ENCODE measurements around the gene CDCA8. TPM values are rescaled to one million over a fixed set of nuclear protein-coding genes. Genes with fewer than 3 reads are reported as not detected.

Gene CDCA8
- total RNA-seq, 1 donor from 2014 or later: 41.2 TPM

GRCh38 chr1:37704966-37705365 lies 12.7 kb downstream of the CDCA8 start:
- peaks cover under 1% of the 10 kb centered on the region for H3K4me1 Mint-ChIP-seq (ENCODE audit: low read depth)
- no peak overlapping the region for H3K4me3 Mint-ChIP-seq (ENCODE audit: low read depth)
- intact Hi-C loops (cut with micrococcal nuclease): no loop called here
- H3K36me3 Mint-ChIP-seq (ENCODE audit: low read depth): peaks cover 83% of the 10 kb centered on the region
- no peak for DNase-seq (ENCODE audit: low spot score)
- no peak overlapping the region for H3K27ac Mint-ChIP-seq
- no peaks in the 10 kb centered on the region for H3K27me3 Mint-ChIP-seq (ENCODE audit: low read depth)
- H3K9me3 Mint-ChIP-seq: no peaks in the 10 kb centered on the region

GRCh38 chr1:37705399-37705798 lies 13.1 kb downstream of the CDCA8 start:
- H3K27me3 Mint-ChIP-seq (ENCODE audit: low read depth): no peaks in the 10 kb centered on the region
- no peak overlapping the region for H3K27ac Mint-ChIP-seq
- peaks cover 82% of the 10 kb centered on the region for H3K36me3 Mint-ChIP-seq (ENCODE audit: low read depth)
- intact Hi-C loops (cut with micrococcal nuclease): no loop called here
- no peak overlapping the region for H3K4me3 Mint-ChIP-seq (ENCODE audit: low read depth)
- H3K4me1 Mint-ChIP-seq (ENCODE audit: low read depth): no peaks in the 10 kb centered on the region
- H3K9me3 Mint-ChIP-seq: no peaks in the 10 kb centered on the region
- DNase-seq (ENCODE audit: low spot score): no peak

- no peaks in the 10 kb centered on the region for H3K27me3 Mint-ChIP-seq (ENCODE audit: low read depth)
Measured at GRCh38 chr1:37708471-37708870, 16.2 kb downstream of the CDCA8 start.

GRCh38 chr1:37714226-37714625 lies 21.9 kb downstream of the CDCA8 start:
- H3K27me3 Mint-ChIP-seq (ENCODE audit: low read depth): no peaks in the 10 kb centered on the region
- peaks cover 11% of the 10 kb centered on the region for H3K36me3 Mint-ChIP-seq (ENCODE audit: low read depth)
- intact Hi-C loops (cut with micrococcal nuclease): no loop called here
- no peaks in the 10 kb centered on the region for H3K9me3 Mint-ChIP-seq
- no peak overlapping the region for H3K27ac Mint-ChIP-seq
- no peak for DNase-seq (ENCODE audit: low spot score)
- H3K4me3 Mint-ChIP-seq (ENCODE audit: low read depth): no peak overlapping the region
- no peaks in the 10 kb centered on the region for H3K4me1 Mint-ChIP-seq (ENCODE audit: low read depth)

More at GRCh38 chr1:37708471-37708870, 16.2 kb downstream of the CDCA8 start:
- Mint-ChIP-seq H3K4me1 (ENCODE audit: low read depth) (no peaks in the 10 kb centered on the region), H3K9me3 (no peaks in the 10 kb centered on the region), H3K27ac (no peak overlapping the region), H3K4me3 (ENCODE audit: low read depth) (no peak overlapping the region), H3K36me3 (ENCODE audit: low read depth) (peaks cover 56% of the 10 kb centered on the region)
- no peak for DNase-seq (ENCODE audit: low spot score)
- intact Hi-C loops (cut with micrococcal nuclease): no loop called here

GRCh38 chr1:37714689-37715088 lies 22.4 kb downstream of the CDCA8 start:
- intact Hi-C loops (cut with micrococcal nuclease): no loop called here
- Mint-ChIP-seq H3K27ac (no peak overlapping the region), H3K36me3 (ENCODE audit: low read depth) (peaks cover 7% of the 10 kb centered on the region)

GRCh38 chr1:37716321-37716720 lies 24.0 kb downstream of the CDCA8 start:
- DNase-seq (ENCODE audit: low spot score): no peak
- intact Hi-C loops (cut with micrococcal nuclease): no loop called here
- Mint-ChIP-seq H3K9me3 (no peaks in the 10 kb centered on the region), H3K4me3 (ENCODE audit: low read depth) (no peak overlapping the region), H3K27me3 (ENCODE audit: low read depth) (no peaks in the 10 kb centered on the region), H3K4me1 (ENCODE audit: low read depth) (no peaks in the 10 kb centered on the region), H3K36me3 (ENCODE audit: low read depth) (no peaks in the 10 kb centered on the region), H3K27ac (no peak overlapping the region)

More at GRCh38 chr1:37714689-37715088, 22.4 kb downstream of the CDCA8 start:
- no peak for DNase-seq (ENCODE audit: low spot score)
- Mint-ChIP-seq H3K27me3 (ENCODE audit: low read depth) (no peaks in the 10 kb centered on the region), H3K4me1 (ENCODE audit: low read depth) (no peaks in the 10 kb centered on the region), H3K4me3 (ENCODE audit: low read depth) (no peak overlapping the region), H3K9me3 (no peaks in the 10 kb centered on the region)

- Mint-ChIP-seq H3K9me3 (no peaks in the 10 kb centered on the region), H3K27ac (no peak overlapping the region), H3K27me3 (ENCODE audit: low read depth) (no peaks in the 10 kb centered on the region), H3K36me3 (ENCODE audit: low read depth) (no peaks in the 10 kb centered on the region), H3K4me1 (ENCODE audit: low read depth) (no peaks in the 10 kb centered on the region), H3K4me3 (ENCODE audit: low read depth) (no peak overlapping the region)
- DNase-seq (ENCODE audit: low spot score): no peak
- intact Hi-C loops (cut with micrococcal nuclease): no loop called here
Measured at GRCh38 chr1:37717631-37718030, 25.3 kb downstream of the CDCA8 start.

- DNase-seq (ENCODE audit: low spot score): no peak
- Mint-ChIP-seq H3K9me3 (no peaks in the 10 kb centered on the region), H3K36me3 (ENCODE audit: low read depth) (no peaks in the 10 kb centered on the region), H3K4me3 (ENCODE audit: low read depth) (no peak overlapping the region), H3K4me1 (ENCODE audit: low read depth) (no peaks in the 10 kb centered on the region), H3K27ac (no peak overlapping the region), H3K27me3 (ENCODE audit: low read depth) (no peaks in the 10 kb centered on the region)
- intact Hi-C loops (cut with micrococcal nuclease): no loop called here
Measured at GRCh38 chr1:37718181-37718900, 26.0 kb downstream of the CDCA8 start.

- no peaks in the 10 kb centered on the region for H3K9me3 Mint-ChIP-seq
- no peaks in the 10 kb centered on the region for H3K4me1 Mint-ChIP-seq (ENCODE audit: low read depth)
- intact Hi-C loops (cut with micrococcal nuclease): no loop called here
- DNase-seq (ENCODE audit: low spot score): no peak
- no peak overlapping the region for H3K4me3 Mint-ChIP-seq (ENCODE audit: low read depth)
- H3K36me3 Mint-ChIP-seq (ENCODE audit: low read depth): no peaks in the 10 kb centered on the region
- H3K27ac Mint-ChIP-seq: no peak overlapping the region
- H3K27me3 Mint-ChIP-seq (ENCODE audit: low read depth): no peaks in the 10 kb centered on the region
Measured at GRCh38 chr1:37718901-37719571, 26.7 kb downstream of the CDCA8 start.

GRCh38 chr1:37719572-37720195 lies 27.4 kb downstream of the CDCA8 start:
- no peak for DNase-seq (ENCODE audit: low spot score)
- Mint-ChIP-seq H3K27ac (no peak overlapping the region), H3K4me1 (ENCODE audit: low read depth) (no peaks in the 10 kb centered on the region), H3K9me3 (no peaks in the 10 kb centered on the region), H3K36me3 (ENCODE audit: low read depth) (no peaks in the 10 kb centered on the region), H3K27me3 (ENCODE audit: low read depth) (peaks cover 2% of the 10 kb centered on the region), H3K4me3 (ENCODE audit: low read depth) (no peak overlapping the region)
- intact Hi-C loops (cut with micrococcal nuclease): no loop called here

GRCh38 chr1:37720231-37721130 lies 28.2 kb downstream of the CDCA8 start:
- no peaks in the 10 kb centered on the region for H3K36me3 Mint-ChIP-seq (ENCODE audit: low read depth)
- DNase-seq (ENCODE audit: low spot score): no peak
- intact Hi-C loops (cut with micrococcal nuclease): no loop called here
- peaks cover 3% of the 10 kb centered on the region for H3K27me3 Mint-ChIP-seq (ENCODE audit: low read depth)
- H3K4me1 Mint-ChIP-seq (ENCODE audit: low read depth): no peaks in the 10 kb centered on the region
- H3K4me3 Mint-ChIP-seq (ENCODE audit: low read depth): no peak overlapping the region
- no peaks in the 10 kb centered on the region for H3K9me3 Mint-ChIP-seq
- H3K27ac Mint-ChIP-seq: no peak overlapping the region

- Mint-ChIP-seq H3K36me3 (ENCODE audit: low read depth) (no peaks in the 10 kb centered on the region), H3K27ac (no peak overlapping the region), H3K4me3 (ENCODE audit: low read depth) (no peak overlapping the region), H3K4me1 (ENCODE audit: low read depth) (no peaks in the 10 kb centered on the region), H3K27me3 (ENCODE audit: low read depth) (peaks cover 4% of the 10 kb centered on the region), H3K9me3 (no peaks in the 10 kb centered on the region)
- DNase-seq (ENCODE audit: low spot score): no peak
- intact Hi-C loops (cut with micrococcal nuclease): no loop called here
Measured at GRCh38 chr1:37721565-37721964, 29.2 kb downstream of the CDCA8 start.
